Amygdala (tissue), 56 donors: ENCODE results near the gene HECTD1.
"Not testable (repeated sequence)": the region's sequence is repeated elsewhere in the genome, so short reads cannot be mapped to it uniquely, and the experiment has no call there.

Source experiments
- DNase-seq, 56 donors: peaks; one replicate each; lab custom pipeline; 2025; lab: John Stamatoyannopoulos, UW

Gene HECTD1

GRCh38 chr14:31197671-31198070, 9.9 kb downstream of the HECTD1 start:
- DNase-seq = no peak

- no peak for DNase-seq
Measured at GRCh38 chr14:31196839-31197492, 10.6 kb downstream of the HECTD1 start.

- no peak for DNase-seq
Measured at GRCh38 chr14:31194661-31195060, 12.9 kb downstream of the HECTD1 start.

GRCh38 chr14:31194095-31194494, 13.5 kb downstream of the HECTD1 start:
- no peak for DNase-seq

GRCh38 chr14:31192544-31192943, 15.0 kb downstream of the HECTD1 start:
- DNase-seq = not testable (repeated sequence)

- DNase-seq = no peak
Measured at GRCh38 chr14:31190717-31191263, 16.8 kb downstream of the HECTD1 start.

- no peak for DNase-seq
Measured at GRCh38 chr14:31190219-31190603, 17.4 kb downstream of the HECTD1 start.

- DNase-seq = no peak
Measured at GRCh38 chr14:31189346-31190218, 18.0 kb downstream of the HECTD1 start.

- no peak for DNase-seq
Measured at GRCh38 chr14:31188744-31189143, 18.8 kb downstream of the HECTD1 start.

GRCh38 chr14:31182016-31182415, 25.6 kb downstream of the HECTD1 start:
- DNase-seq = not testable (repeated sequence)

- no peak for DNase-seq
Measured at GRCh38 chr14:31181271-31181670, 26.3 kb downstream of the HECTD1 start.

GRCh38 chr14:31180299-31181051, 27.1 kb downstream of the HECTD1 start:
- DNase-seq = no peak

GRCh38 chr14:31174433-31174832, 33.2 kb downstream of the HECTD1 start:
- no peak for DNase-seq

- DNase-seq = no peak
Measured at GRCh38 chr14:31173120-31173837, 34.3 kb downstream of the HECTD1 start.

GRCh38 chr14:31172084-31172483, 35.5 kb downstream of the HECTD1 start:
- no peak for DNase-seq

GRCh38 chr14:31170411-31170810, 37.2 kb downstream of the HECTD1 start:
- DNase-seq = no peak

- DNase-seq = no peak
Measured at GRCh38 chr14:31169877-31170276, 37.7 kb downstream of the HECTD1 start.

GRCh38 chr14:31167032-31167431, 40.6 kb downstream of the HECTD1 start:
- DNase-seq = no peak

- no peak for DNase-seq
Measured at GRCh38 chr14:31166271-31166561, 41.4 kb downstream of the HECTD1 start.

GRCh38 chr14:31164115-31164514, 43.5 kb downstream of the HECTD1 start:
- no peak for DNase-seq
